Measurements from ENCODE around the gene FAM98A.

Gene FAM98A

GRCh38 chr2:33599175-33599942 lies at the start of gene FAM98A:
Gene FAM98A (minus strand): TSS chr2:33599299. CDS start chr2:33599221, 78 bp downstream.
- DNase-seq, result peak; percentile 100

GRCh38 chr2:33645861-33646260 lies 46.8 kb upstream of the FAM98A start:
- no peak for DNase-seq

GRCh38 chr2:33644215-33644614 lies 45.1 kb upstream of the FAM98A start:
- DNase-seq, result no peak

GRCh38 chr2:33636001-33636400 lies 36.9 kb upstream of the FAM98A start:
- DNase-seq, result no peak

GRCh38 chr2:33634261-33634910 lies 35.3 kb upstream of the FAM98A start:
- DNase-seq, result no peak

GRCh38 chr2:33633315-33633714 lies 34.2 kb upstream of the FAM98A start:
- no peak for DNase-seq

GRCh38 chr2:33632831-33633230 lies 33.7 kb upstream of the FAM98A start:
- DNase-seq, result no peak

- no peak for DNase-seq
Observed at GRCh38 chr2:33628031-33628827, 29.1 kb upstream of the FAM98A start.

GRCh38 chr2:33619028-33619427 lies 19.9 kb upstream of the FAM98A start:
- DNase-seq, result no peak

- no peak for DNase-seq
Observed at GRCh38 chr2:33617989-33618388, 18.9 kb upstream of the FAM98A start.

- no peak for DNase-seq
Observed at GRCh38 chr2:33617401-33617800, 18.3 kb upstream of the FAM98A start.

- no peak for DNase-seq
Observed at GRCh38 chr2:33616873-33617272, 17.8 kb upstream of the FAM98A start.

GRCh38 chr2:33614190-33614589 lies 15.1 kb upstream of the FAM98A start:
- DNase-seq, result no peak

- DNase-seq, result no peak
Observed at GRCh38 chr2:33607905-33608304, 8.8 kb upstream of the FAM98A start.

- DNase-seq, result no peak
Observed at GRCh38 chr2:33607251-33607721, 8.2 kb upstream of the FAM98A start.

GRCh38 chr2:33606622-33607021 lies 7.5 kb upstream of the FAM98A start:
- DNase-seq, result no peak

- DNase-seq, result no peak
Observed at GRCh38 chr2:33606100-33606499, 7.0 kb upstream of the FAM98A start.

GRCh38 chr2:33605056-33605455 lies 6.0 kb upstream of the FAM98A start:
- DNase-seq, result no peak

GRCh38 chr2:33603416-33603815 lies 4.3 kb upstream of the FAM98A start:
- no peak for DNase-seq

- no peak for DNase-seq
Observed at GRCh38 chr2:33602201-33602830, 3.2 kb upstream of the FAM98A start.

- no peak for DNase-seq
Observed at GRCh38 chr2:33599943-33600192, 769 bp upstream of the FAM98A start.

GRCh38 chr2:33598561-33599174 lies 431 bp downstream of the FAM98A start:
- peak; percentile 49 for DNase-seq

GRCh38 chr2:33597026-33597425 lies 2.1 kb downstream of the FAM98A start:
- DNase-seq, result no peak
